ENCODE results near the gene PTTG1IP.

DNA sequence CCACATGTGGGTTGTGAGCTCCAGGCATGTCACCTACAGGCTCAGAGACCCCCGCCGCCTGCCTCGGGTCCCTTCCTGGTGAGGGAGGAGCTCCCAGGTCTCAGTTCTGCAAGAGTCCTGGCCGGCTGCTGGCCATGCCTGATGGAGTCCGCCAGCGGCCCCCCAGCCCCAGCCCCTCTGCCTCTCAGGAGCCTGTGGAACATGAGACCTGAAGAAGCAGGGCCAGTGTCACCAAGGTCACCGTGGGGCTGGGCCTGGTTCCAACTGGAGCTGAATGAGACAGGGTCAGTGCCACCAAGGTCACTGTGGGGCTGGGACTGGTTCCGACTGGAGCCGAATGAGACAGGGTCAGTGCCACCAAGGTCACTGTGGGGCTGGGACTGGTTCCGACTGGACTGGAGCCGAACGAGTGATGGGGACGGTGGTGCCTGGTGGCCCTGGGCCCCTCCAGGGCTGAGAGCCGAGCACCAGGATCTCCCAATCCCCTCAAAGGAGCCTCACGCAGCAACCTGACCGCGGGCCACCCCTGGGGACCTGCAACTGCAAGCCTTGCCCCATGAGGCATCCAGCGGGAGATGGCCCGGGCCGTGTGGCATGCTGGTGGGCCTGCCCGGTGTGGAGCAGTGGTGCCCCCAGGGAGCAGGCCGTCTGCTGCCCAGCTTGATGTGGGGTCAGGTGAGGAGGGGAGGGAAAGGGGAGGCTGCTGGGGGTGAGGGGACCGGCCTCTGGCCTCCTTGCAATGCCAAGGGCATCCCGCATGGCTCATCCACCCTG lies 14.5 kb upstream of the PTTG1IP start:
- TF ChIP-seq, protein P1, sequence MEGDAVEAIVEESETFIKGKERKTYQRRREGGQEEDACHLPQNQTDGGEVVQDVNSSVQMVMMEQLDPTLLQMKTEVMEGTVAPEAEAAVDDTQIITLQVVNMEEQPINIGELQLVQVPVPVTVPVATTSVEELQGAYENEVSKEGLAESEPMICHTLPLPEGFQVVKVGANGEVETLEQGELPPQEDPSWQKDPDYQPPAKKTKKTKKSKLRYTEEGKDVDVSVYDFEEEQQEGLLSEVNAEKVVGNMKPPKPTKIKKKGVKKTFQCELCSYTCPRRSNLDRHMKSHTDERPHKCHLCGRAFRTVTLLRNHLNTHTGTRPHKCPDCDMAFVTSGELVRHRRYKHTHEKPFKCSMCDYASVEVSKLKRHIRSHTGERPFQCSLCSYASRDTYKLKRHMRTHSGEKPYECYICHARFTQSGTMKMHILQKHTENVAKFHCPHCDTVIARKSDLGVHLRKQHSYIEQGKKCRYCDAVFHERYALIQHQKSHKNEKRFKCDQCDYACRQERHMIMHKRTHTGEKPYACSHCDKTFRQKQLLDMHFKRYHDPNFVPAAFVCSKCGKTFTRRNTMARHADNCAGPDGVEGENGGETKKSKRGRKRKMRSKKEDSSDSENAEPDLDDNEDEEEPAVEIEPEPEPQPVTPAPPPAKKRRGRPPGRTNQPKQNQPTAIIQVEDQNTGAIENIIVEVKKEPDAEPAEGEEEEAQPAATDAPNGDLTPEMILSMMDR (IDR thresholded peaks at IDR 0.05), result no peak
- TF ChIP-seq POLR2A (IDR thresholded peaks at IDR 0.05), result no peak

All from uterus (tissue), 2 donors.